ENCODE results near the gene HIPK4. TPM values are rescaled to one million over a fixed set of nuclear protein-coding genes. Genes with fewer than 3 reads are reported as not detected.

HIPK4 gene
- total RNA-seq, 2 donors from 2014 or later, result not detected

DNA sequence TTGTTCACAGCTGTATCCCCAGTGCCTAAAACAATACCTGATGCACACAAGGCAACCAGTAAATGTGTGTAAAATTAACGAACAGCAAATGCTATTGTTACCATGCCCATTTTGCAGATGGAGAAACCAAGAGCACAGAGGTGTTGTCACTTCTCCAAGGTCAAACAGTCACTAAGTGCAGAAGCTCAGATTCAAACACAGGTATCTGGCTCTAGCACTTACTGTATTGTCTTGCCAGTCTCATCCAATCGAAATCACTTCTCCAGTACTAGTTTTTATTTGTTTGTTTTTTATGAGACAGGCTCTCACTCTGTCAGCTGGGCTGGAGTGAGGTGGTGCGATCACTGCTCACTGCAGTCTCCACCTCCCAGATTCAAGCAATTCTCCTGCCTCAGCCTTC, 27.8 kb downstream of the HIPK4 start:
- no peaks in the 10 kb centered on the region for H3K4me1 ChIP-seq
- H3K27ac ChIP-seq, result no peak overlapping the region
- H3K9ac ChIP-seq (ENCODE audit: low read depth in 2 of 2, low read length in 2 of 2), result no peak overlapping the region
- intact Hi-C loops (cut with DNase I), result no loop called here
- no peak for DNase-seq
- H3K4me3 ChIP-seq, result no peak overlapping the region
- H3K36me3 ChIP-seq, result no peaks in the 10 kb centered on the region
- no peaks in the 10 kb centered on the region for H3K27me3 ChIP-seq
- no peaks in the 10 kb centered on the region for H3K9me3 ChIP-seq
- no peak for TF ChIP-seq CTCF (IDR thresholded peaks at IDR 0.05)

DNA sequence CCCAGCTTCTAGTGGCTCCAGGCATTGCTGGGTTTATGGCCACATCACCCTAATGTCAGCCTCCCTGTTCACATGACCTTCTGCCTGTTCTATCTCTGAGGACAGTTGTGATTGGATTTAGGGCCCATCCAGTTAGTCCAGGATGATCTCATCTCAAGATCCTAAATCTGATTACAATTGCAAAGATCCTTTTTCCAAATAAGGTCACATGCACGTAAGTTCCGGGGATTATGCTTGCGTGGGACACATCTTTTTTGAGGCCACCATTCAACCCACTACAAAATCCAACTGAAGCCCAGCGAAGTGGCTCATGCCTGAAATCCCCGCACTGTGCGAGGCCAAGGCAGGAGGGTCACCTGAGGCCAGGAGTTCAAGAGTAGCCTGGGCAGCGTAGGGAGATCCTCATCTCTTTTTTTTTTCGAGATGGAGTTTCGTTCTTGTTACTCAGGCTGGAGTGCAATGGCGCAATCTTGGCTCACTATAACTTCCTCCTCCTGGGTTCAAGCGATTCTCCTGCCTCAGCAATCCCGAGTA, 29.2 kb downstream of the HIPK4 start:
- no peak for DNase-seq
- no peak overlapping the region for H3K27ac ChIP-seq
- no peak for TF ChIP-seq CTCF (IDR thresholded peaks at IDR 0.05)
- intact Hi-C loops (cut with DNase I), result no loop called here
- no peaks in the 10 kb centered on the region for H3K36me3 ChIP-seq
- H3K4me3 ChIP-seq, result no peak overlapping the region
- H3K27me3 ChIP-seq, result no peaks in the 10 kb centered on the region
- H3K9me3 ChIP-seq, result no peaks in the 10 kb centered on the region
- H3K9ac ChIP-seq (ENCODE audit: low read depth in 2 of 2, low read length in 2 of 2), result no peak overlapping the region
- H3K4me1 ChIP-seq, result no peaks in the 10 kb centered on the region

- no peaks in the 10 kb centered on the region for H3K27me3 ChIP-seq
- no peaks in the 10 kb centered on the region for H3K4me1 ChIP-seq
- no peak overlapping the region for H3K27ac ChIP-seq
- no peak overlapping the region for H3K4me3 ChIP-seq
- intact Hi-C loops (cut with DNase I), result no loop called here
- no peak for TF ChIP-seq CTCF (IDR thresholded peaks at IDR 0.05)
- no peak for DNase-seq
- H3K9ac ChIP-seq (ENCODE audit: low read depth in 2 of 2, low read length in 2 of 2), result no peak overlapping the region
- H3K36me3 ChIP-seq, result no peaks in the 10 kb centered on the region
- H3K9me3 ChIP-seq, result no peaks in the 10 kb centered on the region
Measured at GRCh38 chr19:40360020-40360707, 29.8 kb downstream of the HIPK4 start.

DNA sequence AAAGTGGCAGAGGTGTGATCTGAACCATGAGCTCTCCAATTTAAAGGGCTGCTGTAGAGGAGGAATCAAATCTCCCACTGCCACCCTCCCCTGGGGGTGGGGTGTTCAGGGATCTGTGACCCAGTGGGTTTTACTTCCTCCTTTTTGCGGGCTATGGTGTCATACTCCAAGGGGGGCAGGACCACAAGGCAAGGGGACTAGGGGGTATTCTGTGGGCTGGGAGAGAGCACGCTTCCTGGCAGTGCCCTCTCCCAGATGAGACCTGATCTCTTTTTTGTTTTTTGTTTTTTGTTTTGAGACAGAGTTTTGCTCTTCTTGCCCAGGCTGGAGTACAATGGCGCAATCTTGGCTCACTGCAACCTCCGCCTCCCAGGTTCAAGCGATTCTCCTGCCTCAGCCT, 31.2 kb downstream of the HIPK4 start:
- no peak overlapping the region for H3K9ac ChIP-seq (ENCODE audit: low read depth in 2 of 2, low read length in 2 of 2)
- no peaks in the 10 kb centered on the region for H3K27me3 ChIP-seq
- no peak overlapping the region for H3K4me3 ChIP-seq
- H3K27ac ChIP-seq, result no peak overlapping the region
- DNase-seq, result no peak
- intact Hi-C loops (cut with DNase I), result no loop called here
- TF ChIP-seq CTCF (IDR thresholded peaks at IDR 0.05), result no peak
- no peaks in the 10 kb centered on the region for H3K4me1 ChIP-seq
- no peaks in the 10 kb centered on the region for H3K36me3 ChIP-seq
- H3K9me3 ChIP-seq, result no peaks in the 10 kb centered on the region

DNA sequence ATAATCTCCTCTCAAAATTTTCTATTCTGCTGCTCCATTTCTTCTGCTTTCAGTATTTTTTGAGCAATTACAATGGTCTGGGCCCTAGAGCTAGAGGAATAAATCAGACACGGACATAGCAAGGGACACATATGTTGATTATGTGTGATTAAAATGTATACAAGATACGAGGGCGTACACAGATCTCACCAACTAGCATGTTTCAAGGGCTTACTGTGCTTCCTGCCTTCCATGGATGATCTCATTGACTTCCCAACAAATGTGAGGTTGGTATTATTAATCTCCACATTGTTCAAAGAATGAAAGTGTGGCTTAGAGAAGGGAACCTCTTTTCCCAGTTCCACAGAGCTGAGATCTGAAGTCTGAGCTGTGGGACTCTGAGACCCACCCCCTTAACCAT, 32.3 kb downstream of the HIPK4 start:
- no peaks in the 10 kb centered on the region for H3K27me3 ChIP-seq
- H3K36me3 ChIP-seq, result no peaks in the 10 kb centered on the region
- H3K4me3 ChIP-seq, result no peak overlapping the region
- H3K9ac ChIP-seq (ENCODE audit: low read depth in 2 of 2, low read length in 2 of 2), result no peak overlapping the region
- no peak for TF ChIP-seq CTCF (IDR thresholded peaks at IDR 0.05)
- H3K9me3 ChIP-seq, result no peaks in the 10 kb centered on the region
- intact Hi-C loops (cut with DNase I), result no loop called here
- no peak overlapping the region for H3K27ac ChIP-seq
- H3K4me1 ChIP-seq, result no peaks in the 10 kb centered on the region
- DNase-seq, result no peak

Measured in colonic mucosa (tissue), 4 donors.